COLO668 (cell line): ENCODE data around the gene GAS7.
A peak's percentile ranks its signal among the peaks of the same experiment; 100 is the strongest.

Source experiments
- DNase-seq: peaks from one replicate; lab custom pipeline; 2025; ENCODE audit not compliant: unreplicated experiment; lab: John Stamatoyannopoulos, UW

GAS7 gene

DNA sequence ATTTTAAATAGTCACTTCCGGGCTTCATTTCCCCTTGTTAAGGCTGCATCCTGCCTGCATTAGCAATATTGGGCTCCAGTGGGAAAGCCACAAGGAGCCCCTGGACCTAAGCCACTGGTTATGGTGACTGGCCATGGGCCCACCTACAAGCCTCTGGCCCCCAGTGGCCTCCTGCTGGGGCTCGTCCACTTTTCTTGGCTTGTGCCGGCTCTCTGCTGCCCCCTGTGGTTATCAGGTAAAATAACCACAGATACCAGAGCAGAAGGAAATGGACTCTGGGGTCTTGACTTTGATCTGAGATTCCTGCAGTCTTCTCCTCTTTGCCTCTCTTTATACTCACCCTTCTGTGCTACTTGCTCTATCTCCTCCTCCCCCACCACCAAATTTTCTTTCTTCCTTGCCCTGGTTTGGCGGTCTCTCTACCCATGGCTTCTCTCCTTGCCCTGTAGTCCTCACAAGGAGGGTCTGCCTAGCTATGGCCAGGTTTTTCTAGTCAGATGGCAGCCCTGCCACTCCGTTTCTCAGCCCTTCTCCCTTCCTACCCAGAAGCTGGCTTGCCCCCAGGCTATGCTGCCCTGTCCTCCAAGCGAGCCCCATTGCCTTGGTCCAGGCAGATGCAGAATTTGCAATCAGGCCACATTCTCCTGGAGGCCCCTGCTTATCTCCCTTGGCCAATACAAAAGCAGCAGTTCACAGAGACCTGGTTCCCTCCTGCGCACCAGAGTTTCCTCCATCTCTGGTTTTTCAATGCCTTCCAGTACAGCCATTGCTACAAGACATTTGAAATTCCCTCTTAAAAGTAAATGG is 210.4 kb downstream of the GAS7 start:
- no peak for DNase-seq

DNA sequence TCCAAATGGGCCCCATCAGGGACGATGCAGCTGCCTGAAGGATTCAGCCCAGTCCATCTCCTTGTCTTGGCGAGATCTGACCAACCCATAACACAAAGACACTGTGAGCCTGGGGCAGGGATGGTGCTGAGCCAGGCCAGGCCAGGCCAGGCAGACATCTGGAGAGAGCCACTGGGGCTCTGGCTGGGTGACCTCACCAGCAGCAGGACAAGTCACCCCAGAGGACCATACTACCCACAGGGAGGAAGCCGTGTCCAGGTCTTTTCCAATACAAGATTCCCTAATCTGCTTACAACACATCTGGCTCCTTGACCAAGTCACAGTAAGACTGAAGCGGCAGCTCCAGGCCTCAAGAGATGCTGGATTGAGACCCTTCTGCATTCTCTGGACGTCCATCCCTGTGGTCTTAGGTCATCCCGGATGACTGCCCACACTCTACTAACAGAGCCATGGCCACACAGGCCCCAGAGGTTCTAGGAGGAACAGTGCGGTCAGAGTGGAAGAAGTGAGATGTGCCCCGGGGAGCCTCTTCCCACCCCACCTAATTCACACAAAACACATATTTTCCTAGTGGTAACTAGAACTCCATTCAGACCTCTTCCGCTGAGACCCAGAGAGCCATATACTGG is 211.5 kb downstream of the GAS7 start:
- DNase-seq, result no peak

DNA sequence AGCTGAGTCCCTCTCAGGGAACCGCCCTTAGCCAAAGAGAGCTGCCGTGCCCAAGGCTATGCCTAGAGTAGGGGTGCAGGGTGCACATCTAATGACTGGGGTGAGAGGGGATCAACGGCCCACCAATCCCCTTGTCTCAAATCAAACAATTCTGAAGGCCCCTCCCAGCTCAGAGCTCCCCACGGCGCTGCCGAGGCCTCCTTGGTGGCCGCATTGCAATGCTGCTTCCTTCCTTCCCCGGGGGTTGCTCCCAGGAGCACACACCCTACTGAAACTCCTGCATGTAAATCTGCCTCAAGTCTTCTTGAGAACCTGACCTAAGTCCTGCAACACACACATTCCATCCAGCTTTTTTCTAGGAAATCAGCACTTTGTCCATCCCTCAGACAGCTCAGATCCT is 212.8 kb downstream of the GAS7 start:
- DNase-seq, result no peak

DNA sequence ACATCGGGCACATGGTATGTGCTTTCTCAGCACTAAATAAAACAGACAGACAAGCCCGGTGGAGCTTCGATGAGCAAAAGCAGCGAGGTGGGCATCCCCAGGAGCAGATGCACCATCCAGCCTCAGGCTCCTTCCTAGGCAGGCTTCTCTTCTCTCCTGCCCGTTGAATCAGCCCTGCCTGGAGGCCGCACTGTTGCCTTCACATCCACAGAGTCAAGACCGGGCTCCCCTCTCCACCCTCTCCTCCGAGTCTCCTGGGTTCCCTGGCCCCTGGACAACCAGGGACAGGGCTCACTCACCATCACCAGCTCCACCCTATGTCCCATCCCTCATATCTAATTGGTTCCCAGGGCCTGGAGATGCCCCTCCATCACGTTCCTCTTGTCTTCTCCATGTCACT is 213.6 kb downstream of the GAS7 start:
- no peak for DNase-seq

DNA sequence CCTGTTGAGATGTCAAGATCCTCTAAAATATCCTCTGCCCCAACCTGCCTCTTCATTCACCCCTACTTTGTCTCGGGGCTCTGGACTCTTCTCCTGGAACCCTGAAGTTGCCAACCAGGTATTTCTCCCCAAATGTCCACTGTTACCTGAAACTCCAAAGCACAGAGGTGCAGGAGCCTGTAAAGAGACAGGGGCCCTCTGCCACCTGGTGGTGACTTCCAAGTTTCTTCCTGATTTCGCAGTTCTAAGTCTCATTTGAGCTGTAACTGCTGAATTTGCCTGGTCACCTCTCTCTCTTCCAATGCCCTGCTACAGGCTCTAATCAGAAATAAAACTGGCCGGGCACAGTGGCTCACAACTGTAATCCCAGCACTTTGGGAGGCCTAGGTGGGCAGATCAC is 216.2 kb downstream of the GAS7 start:
- no peak for DNase-seq

DNA sequence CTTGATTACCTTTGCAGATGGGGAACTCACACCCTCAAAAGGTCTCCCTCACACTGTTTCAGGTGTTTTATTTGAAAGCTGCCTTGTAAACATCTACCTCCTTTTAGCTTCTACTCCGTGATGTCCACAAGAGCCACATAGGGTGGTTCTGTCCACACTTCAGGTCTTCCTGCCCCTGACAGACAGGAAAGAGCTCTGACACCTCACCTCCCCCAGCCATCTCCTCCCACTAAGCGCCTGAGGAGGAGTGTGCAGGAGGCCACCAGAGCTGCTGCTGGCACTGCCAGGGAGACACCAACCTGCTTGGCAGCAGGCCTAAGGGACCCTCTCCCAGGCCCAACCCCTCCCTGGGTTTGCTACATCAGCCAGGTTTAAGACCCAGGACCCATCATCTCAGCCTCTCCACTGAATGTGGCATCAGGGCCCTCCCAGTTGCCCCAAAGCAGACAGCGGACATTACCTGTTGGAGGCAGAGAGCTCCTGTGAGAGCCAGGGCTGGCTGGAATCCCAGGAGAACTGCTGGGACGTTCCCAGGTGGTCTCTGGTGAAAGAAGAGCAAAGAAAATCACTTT is 217.0 kb downstream of the GAS7 start:
- no peak for DNase-seq

DNA sequence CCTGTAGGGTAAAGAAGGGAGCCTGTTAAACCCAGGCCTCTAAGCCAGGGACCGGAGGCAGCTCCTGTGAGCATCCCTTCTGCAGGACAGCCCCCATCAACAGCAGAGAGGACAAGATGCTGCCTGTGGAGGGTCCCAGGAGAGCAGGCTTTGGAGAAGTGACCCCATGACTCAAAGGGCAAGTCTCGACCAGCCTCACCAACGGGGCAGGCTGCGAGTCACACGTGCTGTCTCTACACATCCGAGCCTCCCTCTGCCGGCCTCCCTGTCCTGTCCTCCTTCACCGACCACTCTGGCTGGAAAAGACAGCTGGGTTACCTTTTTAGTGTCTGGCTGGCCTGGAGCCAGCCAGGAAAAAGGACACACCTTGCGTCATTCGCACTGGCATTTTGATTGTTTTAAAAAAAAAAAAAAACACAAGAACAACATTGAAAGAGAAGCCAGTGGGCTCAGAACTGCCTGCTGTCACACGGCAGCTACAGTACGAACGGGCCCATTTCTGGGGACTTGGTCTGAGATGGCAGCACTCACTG is 218.9 kb downstream of the GAS7 start:
- no peak for DNase-seq

DNA sequence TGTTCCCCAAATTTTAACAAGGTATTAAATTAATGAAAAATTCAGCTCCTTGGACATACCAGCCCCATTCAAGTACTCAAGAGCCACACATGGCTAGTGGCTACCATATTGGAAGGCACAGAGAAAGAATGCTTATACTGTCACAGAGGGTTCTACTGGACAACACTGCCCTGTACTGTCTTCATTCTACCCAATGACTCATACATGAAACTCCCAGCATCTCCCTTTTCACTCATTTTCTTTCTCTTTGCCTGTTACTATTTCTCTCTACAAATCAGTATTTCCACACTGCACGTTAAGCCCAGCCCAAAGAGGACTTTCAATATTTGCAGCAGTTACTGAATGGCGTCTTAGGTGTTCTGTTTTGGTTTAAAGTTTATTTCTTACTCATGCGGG is 221.2 kb downstream of the GAS7 start:
- no peak for DNase-seq

DNA sequence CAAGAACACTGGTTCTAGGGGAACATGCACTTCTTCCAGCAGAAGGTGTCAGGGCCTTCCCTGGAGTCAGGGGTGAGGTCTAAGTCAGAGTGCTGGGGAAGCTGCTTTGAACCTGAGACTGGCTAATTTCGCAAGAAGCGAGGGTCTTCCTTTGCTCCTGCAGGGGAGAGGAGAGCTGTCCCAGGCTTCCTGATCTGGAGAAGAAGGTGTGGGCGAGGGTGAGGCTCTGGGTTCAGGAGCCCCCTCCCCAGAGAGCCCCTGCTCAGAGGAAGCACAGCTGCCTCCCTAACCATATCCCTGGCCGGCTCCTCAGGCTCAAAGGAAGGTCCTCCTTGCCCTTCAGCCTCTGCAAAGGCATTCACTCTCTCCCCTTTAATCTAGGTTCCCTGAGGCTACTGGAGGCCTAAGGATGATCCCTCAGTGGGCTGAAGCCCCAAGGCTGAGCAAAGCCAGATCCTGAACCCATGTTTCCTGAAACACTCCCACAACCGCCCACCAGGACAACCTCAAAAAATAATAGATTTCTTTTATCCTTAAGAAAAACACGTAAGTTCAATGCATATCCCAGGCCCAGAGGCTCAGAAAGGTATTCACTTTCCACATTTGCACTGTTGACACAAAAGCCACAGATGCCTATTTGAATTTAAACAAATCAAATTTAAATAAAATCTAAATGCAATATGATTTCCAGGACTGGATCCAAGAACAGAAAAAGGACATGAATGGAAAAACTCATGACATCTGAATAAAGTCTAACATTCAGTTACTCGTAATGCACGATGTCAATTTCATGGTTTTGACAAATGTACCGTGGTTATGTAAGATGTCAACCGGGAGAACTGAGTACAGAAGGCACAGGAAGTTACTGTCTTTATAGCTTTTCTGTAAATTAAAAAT is 221.9 kb downstream of the GAS7 start:
- no peak for DNase-seq

DNA sequence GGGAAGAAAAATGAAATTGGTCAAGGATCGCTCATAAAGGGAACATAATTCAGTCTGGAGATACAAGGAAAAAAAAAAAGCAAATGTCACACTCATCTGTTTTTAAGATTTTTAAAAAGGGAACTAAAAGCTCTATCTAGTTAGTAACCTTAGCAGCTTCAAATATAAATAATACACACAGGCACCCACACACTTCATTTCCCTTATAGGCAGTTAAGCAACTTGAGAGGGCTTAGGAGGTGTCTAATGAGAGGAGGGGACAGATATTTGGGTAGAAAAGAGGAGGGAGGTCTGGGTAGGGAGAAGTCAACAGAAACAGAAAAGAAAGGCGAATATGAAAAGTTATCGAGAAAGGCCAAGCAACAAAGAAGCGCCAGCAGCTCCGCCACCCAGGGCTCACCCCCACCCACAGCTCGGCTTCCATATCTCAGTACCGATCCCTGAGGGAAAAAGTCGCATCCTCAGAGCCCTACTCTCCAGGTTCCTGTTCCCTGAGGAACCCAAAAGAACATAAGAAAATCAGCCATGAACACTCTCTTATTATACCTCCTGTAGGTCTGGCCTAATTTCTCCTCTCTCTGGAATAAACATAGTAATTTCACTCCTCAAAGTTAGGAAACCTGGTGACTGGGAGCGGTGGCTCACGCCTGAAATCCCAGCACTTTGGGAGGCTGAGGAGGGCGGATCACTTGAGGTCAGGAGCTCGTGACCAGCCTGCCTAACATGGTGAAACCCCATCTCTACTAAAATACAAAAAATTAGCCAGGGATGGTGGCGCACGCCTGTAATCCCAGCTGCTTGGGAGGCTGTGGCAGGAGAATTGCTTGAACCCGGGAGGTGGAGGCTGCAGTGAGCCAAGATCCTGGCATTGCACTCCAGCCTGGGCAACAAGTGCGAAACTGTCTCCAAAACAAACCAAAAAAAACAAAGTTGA is 223.7 kb downstream of the GAS7 start:
- DNase-seq, result no peak

DNA sequence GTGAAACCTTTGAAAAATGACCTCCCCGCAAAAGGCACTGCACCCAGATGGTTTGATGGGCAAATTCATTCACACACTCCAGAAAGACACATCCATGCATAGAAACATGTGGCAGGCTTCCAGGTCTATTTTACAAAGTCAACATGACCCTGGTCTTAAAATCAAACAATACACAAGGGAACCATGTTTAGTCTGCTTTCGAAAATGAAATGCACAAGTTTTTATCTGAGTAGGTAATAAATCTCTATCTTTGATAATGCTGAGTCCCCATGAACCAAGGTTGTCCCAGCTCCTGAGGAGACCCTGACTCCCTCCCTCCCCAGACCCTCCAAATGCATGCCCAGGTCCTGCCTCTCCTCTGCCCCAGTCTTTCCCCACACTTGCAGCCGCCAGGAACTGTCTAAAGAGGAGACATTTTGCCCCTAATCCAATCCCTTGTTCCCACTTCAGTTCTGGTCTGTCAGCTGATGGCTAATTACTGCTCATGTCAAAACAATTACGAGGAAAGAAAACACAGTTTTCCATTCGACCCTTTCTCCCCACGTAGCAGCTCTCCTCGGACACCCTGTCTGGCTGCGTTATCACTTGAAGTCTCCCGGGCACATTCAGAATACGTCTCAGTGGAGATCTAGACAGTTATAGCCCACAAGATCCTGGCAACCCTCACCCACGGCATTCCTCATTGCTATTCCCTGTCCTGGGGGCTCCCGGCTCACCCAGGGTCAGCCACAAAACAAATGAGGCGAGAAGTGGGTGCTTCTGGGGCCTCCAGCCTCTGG is 224.5 kb downstream of the GAS7 start:
- DNase-seq, result no peak

DNA sequence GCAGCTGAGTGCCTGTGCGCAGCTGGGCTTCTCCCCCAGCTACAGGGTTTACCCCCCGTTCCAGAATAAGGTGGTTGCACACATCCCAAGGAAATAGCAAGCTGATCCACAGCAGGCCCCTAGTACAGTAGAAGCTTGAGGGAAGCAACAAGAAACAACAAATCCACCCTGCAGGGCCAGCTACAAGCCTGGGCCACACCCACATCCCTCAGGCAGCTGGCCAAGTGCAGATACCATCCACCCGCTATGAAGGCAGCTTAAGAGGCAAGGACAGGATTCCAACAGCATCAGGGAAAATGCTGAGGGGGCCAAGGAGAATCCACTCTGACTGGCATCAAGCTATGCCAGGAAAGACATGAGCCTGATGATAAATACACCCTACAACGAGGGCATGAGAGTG is 226.4 kb downstream of the GAS7 start:
- DNase-seq, result no peak

DNA sequence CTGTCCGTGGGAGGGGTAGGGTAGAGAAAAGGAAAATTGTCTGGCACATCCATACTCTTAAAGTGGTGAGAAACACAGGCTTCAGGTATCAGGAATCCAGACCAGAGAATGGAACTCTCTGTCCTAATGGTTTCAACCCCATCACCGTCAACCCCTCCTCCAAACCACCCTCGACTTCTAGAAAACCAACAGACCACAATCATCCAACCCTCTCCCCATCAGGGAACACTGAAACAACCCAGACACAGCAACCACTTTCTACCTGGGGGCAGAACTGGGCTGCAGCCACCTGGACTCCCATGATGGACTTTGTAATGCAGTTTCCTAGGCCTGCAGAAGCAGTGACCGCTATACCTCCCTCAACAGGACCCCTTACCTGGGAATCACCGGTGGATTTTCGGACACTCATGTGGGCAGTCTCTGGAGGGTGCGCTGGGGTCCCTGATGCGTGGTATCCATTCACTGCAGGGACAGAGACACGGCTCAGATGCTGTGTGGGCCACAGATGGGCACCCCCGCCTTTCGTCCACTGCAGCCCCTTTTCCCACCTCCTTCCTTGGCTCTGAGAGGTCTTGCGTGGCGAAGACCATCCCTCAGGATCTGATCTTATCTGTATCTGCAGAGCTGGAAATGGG is 229.0 kb downstream of the GAS7 start:
- no peak for DNase-seq

DNA sequence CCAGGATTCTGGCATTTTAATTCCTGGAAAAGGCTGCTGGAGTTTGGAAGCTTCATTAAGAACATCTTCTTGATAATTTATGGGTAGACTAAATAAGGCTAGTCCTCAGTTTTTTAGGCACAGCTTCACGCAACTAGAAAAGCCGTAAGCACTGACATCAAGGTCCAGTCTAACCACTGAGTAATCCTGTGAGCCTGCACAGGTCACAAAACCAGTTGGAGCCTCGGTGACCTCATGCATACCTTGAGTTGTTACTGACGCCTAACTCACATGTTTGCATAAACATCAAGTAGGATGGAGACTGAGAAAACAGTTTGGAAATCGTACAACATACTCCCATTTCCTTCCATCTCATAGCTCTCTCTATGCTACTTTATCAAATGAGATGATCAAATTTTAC is 229.5 kb downstream of the GAS7 start:
- no peak for DNase-seq

DNA sequence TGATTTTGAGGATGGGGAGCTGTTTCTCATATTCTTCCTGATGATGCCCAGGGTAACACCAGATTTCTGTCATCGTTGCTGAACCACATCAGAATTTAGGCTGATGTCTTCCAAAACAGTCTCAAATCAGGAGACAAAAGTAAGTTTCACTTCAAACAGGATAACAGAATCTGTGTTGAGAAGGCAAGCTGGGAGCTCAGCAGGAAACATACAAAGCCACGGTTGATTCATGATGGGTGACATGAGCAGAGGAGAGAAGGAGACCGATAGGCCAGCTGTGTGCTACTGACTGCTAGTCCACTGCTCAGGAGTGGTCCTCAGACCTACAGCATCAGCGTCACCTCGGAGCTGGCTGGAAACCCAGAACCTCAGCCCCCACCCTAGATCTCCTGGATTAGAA is 230.4 kb downstream of the GAS7 start:
- no peak for DNase-seq

DNA sequence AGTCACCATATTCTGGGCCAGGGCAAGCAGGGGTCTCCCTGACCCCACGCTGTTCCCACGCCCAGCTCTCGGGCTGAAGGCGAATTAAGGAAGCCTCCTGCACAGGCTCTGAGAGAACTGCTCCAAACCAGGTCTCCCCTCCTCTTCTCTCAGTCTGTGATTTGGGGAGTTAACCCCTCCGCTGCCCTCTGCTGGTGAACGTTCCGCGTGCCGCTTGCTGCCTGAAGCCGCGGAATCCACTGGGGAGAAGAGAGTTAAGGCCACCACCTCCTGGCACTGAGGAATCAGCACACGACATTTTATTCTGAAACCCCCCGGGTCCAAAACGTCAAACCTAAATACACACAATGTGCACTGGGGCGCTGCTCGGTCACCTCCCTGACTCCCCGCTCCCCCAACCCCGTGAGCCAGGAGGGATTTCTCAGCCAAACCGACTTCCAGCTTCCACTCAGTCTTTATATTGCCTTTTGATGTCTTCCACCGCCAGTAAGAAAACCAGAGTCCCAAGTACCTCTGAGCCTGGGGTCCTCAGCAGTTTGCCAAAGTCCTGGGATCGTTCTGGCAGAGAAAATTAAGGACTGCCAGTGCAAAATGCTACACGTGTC is 238.9 kb downstream of the GAS7 start:
- DNase-seq, result peak; percentile 11

DNA sequence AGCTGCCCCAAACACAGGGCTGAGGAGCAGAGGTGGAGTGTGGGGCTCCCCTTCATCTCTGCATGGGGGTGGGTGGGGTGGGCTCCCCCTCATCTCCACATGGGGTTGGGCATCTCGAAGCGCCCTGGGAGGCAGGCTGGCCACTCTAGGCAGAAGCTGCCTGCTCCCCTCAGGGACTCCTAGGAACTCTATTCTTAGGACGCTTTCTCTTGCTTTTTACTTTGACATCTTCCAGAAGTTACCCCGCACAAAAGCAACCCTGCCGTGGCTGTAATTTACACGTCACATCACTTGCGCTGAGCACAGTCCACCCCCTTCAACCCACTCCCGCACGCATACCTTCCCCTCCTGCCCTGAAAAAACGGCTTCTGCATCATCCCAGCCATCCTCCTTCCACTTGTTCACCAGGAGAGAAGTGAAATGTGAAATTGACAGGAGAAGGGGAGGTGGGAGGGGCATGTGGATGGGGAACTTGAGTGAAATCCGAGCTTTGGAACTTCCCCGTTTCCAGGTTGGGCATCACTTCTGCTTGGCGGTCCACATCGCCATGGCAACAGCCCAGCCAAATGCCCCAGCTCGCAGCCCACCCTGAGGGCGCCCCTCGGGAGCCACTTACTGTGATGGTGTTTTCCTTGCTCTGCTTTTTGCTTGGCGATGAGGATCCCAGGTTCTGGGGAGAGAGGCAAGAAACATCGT is 239.7 kb downstream of the GAS7 start:
- DNase-seq, result no peak

DNA sequence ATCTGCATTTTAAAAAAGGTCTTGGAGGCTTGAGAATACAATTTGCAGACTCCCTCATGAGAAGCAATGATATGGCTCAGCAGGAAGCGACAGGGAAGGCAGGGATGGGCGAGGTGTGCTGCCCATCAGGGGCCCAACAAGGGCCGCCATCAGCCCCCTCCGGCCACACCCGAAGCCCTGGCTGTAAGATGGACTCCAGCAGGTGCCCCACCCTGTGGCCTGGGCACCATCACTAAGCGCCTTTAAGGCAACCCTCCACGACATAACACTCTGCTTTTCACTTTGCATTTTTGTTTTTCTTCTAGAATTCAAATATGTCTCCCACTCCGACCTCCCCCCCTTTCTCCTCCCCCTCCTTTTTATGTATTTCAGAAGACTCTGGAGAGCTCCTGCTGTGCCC is 241.2 kb downstream of the GAS7 start:
- no peak for DNase-seq
